Calu3 (cell line): Measurements from ENCODE around the gene RAB5B. TPM values are rescaled to one million over a fixed set of nuclear protein-coding genes. Genes with fewer than 3 reads are reported as not detected.

Experiments used
- BruUV-seq: library from RNA; stranded (reverse); fragments of 400-500 nt; replicated peaks from 2 replicates; lab custom pipeline; 2021; lab: Mats Ljungman, UMichigan
- CTCF ChIA-PET: fragments of 300-600 bp; sonication (Branson Sonifier 250); formaldehyde crosslinking; loops from one replicate; lab custom pipeline; 2022; ENCODE audit warnings: antibody characterized with exemption; lab: Charles Lee
- DNase-seq: peaks from one replicate; pipeline ENCODE4 v3.0.0; 2022
- H3K27ac Mint-ChIP-seq: one replicate; pipeline ENCODE4 v1.8.0; 2022; ENCODE audit warnings: mixed read lengths; ENCODE audit not compliant: unreplicated experiment
- H3K27me3 Mint-ChIP-seq: one replicate; pipeline ENCODE4 v1.8.0; 2022; ENCODE audit warnings: mixed read lengths; ENCODE audit not compliant: unreplicated experiment
- H3K36me3 Mint-ChIP-seq: one replicate; pipeline ENCODE4 v1.8.0; 2022; ENCODE audit warnings: mild to moderate bottlenecking, moderate library complexity, mixed read lengths; ENCODE audit not compliant: insufficient read depth, unreplicated experiment
- H3K4me1 Mint-ChIP-seq: one replicate; pipeline ENCODE4 v1.8.0; 2022; ENCODE audit warnings: mild to moderate bottlenecking, low read depth, mixed read lengths; ENCODE audit not compliant: unreplicated experiment
- H3K4me3 Mint-ChIP-seq: one replicate; pipeline ENCODE4 v1.8.0; 2022; ENCODE audit warnings: mild to moderate bottlenecking, low read depth, moderate library complexity, mixed read lengths; ENCODE audit not compliant: unreplicated experiment
- H3K9me3 Mint-ChIP-seq: one replicate; pipeline ENCODE4 v1.8.0; 2022; ENCODE audit warnings: low read depth, mixed read lengths; ENCODE audit not compliant: unreplicated experiment
- intact Hi-C: fragments of 100-400 bp; cut with micrococcal nuclease; formaldehyde crosslinking; loops from one replicate; pipeline ENCODE4 v1.10.0; 2022; ENCODE audit not compliant: unreplicated experiment
- total RNA-seq: library from RNA; stranded (reverse); gene quantifications from 2 replicates; pipeline ENCODE4 v1.2.3, GENCODE V29; 2022
- TF ChIP-seq, protein P1 (sequence below): fragments of 200-600 bp; IDR thresholded peaks from one replicate; pipeline ENCODE4 v1.8.0; 2022; ENCODE audit warnings: antibody characterized with exemption; ENCODE audit not compliant: unreplicated experiment

The RAB5B gene
- total RNA-seq, 1 experiment from 2014 or later = 91.6 TPM

DNA sequence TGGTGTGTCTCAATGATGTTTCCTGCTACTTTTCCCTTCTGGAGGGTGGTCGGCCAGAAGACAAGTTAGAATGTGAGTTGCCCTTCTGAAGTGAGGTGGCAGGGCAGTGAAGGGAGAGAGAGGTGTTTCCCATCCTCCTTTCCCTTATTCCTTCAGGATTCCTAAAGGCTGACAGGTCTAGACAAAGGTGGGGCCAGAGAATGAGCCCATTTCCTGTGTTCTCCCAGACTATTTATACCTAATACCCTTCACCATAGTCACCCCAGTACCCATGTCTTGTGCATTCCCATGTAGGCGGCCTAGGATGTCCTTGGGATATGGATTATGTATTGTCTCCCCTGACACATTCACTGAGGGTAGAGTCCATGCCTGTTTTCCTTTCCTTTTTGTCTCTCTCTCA lies 35.9 kb upstream of the RAB5B start:
- BruUV-seq = no TSS peak
- Mint-ChIP-seq H3K27ac (no peak overlapping the region), H3K36me3 (no peaks in the 10 kb centered on the region), H3K9me3 (no peaks in the 10 kb centered on the region), H3K27me3 (no peaks in the 10 kb centered on the region), H3K4me3 (no peak overlapping the region), H3K4me1 (peaks cover 22% of the 10 kb centered on the region)
- CTCF ChIA-PET = no interaction called here
- DNase-seq = no peak
- TF ChIP-seq, protein P1, sequence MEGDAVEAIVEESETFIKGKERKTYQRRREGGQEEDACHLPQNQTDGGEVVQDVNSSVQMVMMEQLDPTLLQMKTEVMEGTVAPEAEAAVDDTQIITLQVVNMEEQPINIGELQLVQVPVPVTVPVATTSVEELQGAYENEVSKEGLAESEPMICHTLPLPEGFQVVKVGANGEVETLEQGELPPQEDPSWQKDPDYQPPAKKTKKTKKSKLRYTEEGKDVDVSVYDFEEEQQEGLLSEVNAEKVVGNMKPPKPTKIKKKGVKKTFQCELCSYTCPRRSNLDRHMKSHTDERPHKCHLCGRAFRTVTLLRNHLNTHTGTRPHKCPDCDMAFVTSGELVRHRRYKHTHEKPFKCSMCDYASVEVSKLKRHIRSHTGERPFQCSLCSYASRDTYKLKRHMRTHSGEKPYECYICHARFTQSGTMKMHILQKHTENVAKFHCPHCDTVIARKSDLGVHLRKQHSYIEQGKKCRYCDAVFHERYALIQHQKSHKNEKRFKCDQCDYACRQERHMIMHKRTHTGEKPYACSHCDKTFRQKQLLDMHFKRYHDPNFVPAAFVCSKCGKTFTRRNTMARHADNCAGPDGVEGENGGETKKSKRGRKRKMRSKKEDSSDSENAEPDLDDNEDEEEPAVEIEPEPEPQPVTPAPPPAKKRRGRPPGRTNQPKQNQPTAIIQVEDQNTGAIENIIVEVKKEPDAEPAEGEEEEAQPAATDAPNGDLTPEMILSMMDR = no peak
- intact Hi-C loops = no loop called here

DNA sequence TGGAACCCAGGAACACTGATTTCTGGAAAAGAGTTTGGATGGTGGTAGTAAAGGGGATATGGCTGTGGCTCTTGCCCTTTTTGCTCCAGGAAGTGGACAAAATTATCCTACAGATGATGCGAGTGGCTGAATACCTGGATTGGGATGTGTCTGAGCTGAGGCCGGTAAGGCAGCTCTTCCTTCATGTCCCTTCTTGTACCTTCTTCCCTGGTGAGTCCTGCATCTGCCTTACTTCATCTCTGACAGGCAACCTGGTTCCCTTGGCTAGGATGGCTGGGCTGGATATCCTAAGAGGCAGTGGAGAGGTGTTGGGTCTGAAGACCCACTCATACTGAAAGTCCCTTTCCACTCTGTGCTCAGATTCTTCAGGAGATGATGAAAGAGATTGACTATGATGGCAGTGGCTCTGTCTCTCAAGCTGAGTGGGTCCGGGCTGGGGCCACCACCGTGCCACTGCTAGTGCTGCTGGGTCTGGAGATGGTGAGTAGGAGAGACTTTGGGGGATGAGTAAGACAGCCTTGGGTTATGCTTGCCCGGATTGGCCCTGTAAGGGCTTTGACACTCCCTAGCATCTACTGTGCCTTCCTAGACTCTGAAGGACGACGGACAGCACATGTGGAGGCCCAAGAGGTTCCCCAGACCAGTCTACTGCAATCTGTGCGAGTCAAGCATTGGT lies 34.9 kb upstream of the RAB5B start:
- CTCF ChIA-PET = interaction anchor here (1.2 to 2.5 kb wide), 2 partner anchors 109 to 200 kb away, joined by 4 to 23 read pairs; partner anchors contain the start of gene DNAJC14
- Mint-ChIP-seq H3K27ac (no peak overlapping the region), H3K4me1 (peaks cover 22% of the 10 kb centered on the region), H3K4me3 (no peak overlapping the region), H3K27me3 (no peaks in the 10 kb centered on the region), H3K9me3 (no peaks in the 10 kb centered on the region), H3K36me3 (no peaks in the 10 kb centered on the region)
- TF ChIP-seq, protein P1 = no peak
- no TSS peak for BruUV-seq
- intact Hi-C loops = no loop called here
- no peak for DNase-seq

DNA sequence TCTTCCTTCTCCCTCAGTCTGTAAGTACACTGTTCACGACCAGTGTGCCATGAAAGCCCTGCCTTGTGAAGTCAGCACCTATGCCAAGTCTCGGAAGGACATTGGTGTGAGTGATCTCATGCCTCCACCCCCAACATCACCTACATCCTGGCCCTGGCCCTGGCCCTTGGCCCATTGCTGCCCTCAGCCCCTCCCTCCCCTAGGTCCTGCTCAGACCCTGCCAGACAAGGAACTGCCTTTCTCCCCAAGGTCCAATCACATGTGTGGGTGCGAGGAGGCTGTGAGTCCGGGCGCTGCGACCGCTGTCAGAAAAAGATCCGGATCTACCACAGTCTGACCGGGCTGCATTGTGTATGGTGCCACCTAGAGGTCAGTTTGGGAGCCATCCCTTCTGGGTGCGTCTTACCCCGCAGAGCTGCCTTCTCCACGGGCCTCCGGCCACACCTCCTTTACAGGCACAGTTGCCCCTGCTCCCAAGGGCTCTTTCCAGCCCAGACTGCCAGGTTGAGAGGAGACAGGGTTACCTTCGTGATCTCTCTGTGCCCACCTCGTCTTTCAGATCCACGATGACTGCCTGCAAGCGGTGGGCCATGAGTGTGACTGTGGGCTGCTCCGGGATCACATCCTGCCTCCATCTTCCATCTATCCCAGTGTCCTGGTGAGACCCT lies 33.7 kb upstream of the RAB5B start:
- H3K27me3 Mint-ChIP-seq = no peaks in the 10 kb centered on the region
- BruUV-seq = no TSS peak
- peak; percentile 93 for DNase-seq
- TF ChIP-seq, protein P1 = peak; percentile 80
- CTCF ChIA-PET = interaction anchor here (0.6 to 2.5 kb wide), 9 partner anchors 9 to 201 kb away, joined by 3 to 23 read pairs (median 4); partner anchors contain the start of genes DGKA, DNAJC14, ORMDL2 and PYM1
- H3K27ac Mint-ChIP-seq = no peak overlapping the region
- H3K4me1 Mint-ChIP-seq = peaks cover 22% of the 10 kb centered on the region
- no peak overlapping the region for H3K4me3 Mint-ChIP-seq
- intact Hi-C loops = loop anchor here (1.0 kb wide), 1 partner anchor 201 kb away; no protein-coding TSS in a partner anchor
- H3K9me3 Mint-ChIP-seq = no peaks in the 10 kb centered on the region
- H3K36me3 Mint-ChIP-seq = no peaks in the 10 kb centered on the region

DNA sequence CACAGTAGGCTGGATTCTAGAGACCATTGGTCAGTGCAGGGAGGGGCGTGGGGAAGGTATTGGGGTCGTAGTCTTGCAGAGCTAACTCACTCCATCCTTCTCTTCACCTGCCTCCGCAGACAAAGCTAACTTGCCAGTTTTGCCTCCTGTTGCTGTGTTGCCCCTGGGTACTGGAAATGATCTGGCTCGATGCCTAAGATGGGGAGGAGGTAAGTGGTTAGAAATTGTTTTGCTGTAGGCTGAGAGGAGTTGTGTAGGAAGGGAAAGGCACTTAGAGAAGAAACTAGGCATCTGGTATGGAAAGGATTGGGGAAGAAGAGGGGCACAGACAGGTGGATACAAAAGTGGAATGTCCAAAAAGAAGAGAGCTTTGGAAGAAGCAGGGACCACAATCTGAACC lies 31.8 kb upstream of the RAB5B start:
- H3K36me3 Mint-ChIP-seq = no peaks in the 10 kb centered on the region
- BruUV-seq = no TSS peak
- no peak overlapping the region for H3K4me3 Mint-ChIP-seq
- CTCF ChIA-PET = no interaction called here
- peaks cover 18% of the 10 kb centered on the region for H3K4me1 Mint-ChIP-seq
- H3K27ac Mint-ChIP-seq = no peak overlapping the region
- H3K9me3 Mint-ChIP-seq = no peaks in the 10 kb centered on the region
- TF ChIP-seq, protein P1 = no peak
- intact Hi-C loops = no loop called here
- DNase-seq = no peak
- no peaks in the 10 kb centered on the region for H3K27me3 Mint-ChIP-seq
